GM10248 (cell line): ENCODE measurements around the gene KIAA1217.
"Not testable (repeated sequence)": the region's sequence is repeated elsewhere in the genome, so short reads cannot be mapped to it uniquely, and the experiment has no call there.

Source experiments
- CTCF ChIA-PET: fragments of 300-600 bp; sonication (Branson Sonifier 250); formaldehyde crosslinking; extraction: SDS; loops from one replicate; lab custom pipeline; 2021; ENCODE audit warnings: antibody characterized with exemption; lab: Yijun Ruan, JAX
- POLR2A ChIA-PET: fragments of 350-650 bp; sonication (Branson Sonifier 250); formaldehyde crosslinking; extraction: SDS; loops from one replicate; lab custom pipeline; 2020; ENCODE audit warnings: antibody characterized with exemption; lab: Yijun Ruan, JAX
- DNase-seq: peaks from one replicate; pipeline ENCODE4 v3.0.0; 2012; ENCODE audit errors: extremely low spot score
- TF ChIP-seq, protein P1 (sequence below): IDR thresholded peaks from 2 replicates; pipeline ENCODE4 v1.5.1; 2012; ENCODE audit warnings: mild to moderate bottlenecking, low read depth; ENCODE audit errors: extremely low read depth, missing control alignments, control extremely low read depth

Gene KIAA1217

DNA sequence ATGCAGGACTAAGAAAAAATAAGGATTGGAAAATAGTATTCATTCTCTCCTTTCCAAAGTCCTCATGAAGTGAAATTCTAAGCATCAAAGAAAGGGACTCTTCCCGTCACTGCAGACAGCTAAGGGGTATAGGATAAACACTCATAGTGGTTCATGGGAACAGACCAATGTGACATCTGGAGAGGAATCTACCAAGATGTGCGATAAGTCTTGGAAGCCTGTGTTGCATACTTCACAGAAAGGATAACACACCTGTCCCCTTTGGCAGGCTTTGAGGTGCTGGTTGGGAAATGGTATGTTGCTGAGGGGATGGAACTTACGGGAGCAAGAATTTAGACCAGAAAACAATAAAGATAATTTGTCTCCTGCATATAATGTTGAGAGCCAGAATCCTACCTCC lies 266.7 kb downstream of the KIAA1217 start:
- CTCF ChIA-PET: interaction anchor here (1.6 kb wide), 1 partner anchor 44 kb away, joined by 5 read pairs; no protein-coding TSS in a partner anchor
- POLR2A ChIA-PET: no interaction called here
- TF ChIP-seq, protein P1, sequence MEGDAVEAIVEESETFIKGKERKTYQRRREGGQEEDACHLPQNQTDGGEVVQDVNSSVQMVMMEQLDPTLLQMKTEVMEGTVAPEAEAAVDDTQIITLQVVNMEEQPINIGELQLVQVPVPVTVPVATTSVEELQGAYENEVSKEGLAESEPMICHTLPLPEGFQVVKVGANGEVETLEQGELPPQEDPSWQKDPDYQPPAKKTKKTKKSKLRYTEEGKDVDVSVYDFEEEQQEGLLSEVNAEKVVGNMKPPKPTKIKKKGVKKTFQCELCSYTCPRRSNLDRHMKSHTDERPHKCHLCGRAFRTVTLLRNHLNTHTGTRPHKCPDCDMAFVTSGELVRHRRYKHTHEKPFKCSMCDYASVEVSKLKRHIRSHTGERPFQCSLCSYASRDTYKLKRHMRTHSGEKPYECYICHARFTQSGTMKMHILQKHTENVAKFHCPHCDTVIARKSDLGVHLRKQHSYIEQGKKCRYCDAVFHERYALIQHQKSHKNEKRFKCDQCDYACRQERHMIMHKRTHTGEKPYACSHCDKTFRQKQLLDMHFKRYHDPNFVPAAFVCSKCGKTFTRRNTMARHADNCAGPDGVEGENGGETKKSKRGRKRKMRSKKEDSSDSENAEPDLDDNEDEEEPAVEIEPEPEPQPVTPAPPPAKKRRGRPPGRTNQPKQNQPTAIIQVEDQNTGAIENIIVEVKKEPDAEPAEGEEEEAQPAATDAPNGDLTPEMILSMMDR: no peak
- no peak for DNase-seq

DNA sequence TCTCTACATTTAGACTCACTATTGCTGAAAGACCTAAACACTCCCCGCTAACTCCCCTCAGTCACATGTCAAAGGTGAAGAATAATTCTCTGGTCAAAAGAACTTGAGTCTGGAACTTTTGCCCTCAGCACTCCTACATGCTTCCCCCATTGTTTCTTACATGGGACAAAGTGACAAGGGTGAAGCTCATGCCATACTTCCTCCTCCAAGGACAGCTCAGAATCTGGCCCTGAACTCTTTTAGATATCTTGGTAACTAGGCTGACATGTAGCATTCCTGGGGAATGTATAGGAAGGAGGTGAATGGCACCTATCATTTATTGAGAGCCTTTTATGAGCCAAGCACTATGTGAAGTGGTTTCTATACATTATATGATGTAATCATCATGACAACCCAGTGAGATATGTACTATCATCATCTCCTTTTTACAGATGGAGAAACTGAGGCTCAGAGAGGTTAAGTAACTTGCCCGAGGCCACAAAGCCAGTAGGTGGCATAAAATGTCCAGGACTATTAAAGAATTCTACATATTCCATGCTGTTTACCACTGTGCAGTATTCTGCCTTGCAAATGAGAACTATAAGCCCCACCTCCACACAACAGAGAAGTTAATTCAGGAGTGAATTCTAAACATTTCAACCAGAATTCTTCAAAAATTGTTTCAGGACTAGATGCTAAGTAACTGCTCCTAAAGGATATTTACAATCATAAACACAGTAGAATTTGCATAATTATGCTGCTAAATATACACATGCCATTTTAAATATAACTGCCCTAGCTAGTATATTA lies 268.2 kb downstream of the KIAA1217 start:
- ChIA-PET POLR2A (no interaction called here), CTCF (interaction anchor here (1.6 kb wide), 1 partner anchor 45 kb away, joined by 5 read pairs; no protein-coding TSS in a partner anchor)
- DNase-seq: no peak
- TF ChIP-seq, protein P1: no peak

DNA sequence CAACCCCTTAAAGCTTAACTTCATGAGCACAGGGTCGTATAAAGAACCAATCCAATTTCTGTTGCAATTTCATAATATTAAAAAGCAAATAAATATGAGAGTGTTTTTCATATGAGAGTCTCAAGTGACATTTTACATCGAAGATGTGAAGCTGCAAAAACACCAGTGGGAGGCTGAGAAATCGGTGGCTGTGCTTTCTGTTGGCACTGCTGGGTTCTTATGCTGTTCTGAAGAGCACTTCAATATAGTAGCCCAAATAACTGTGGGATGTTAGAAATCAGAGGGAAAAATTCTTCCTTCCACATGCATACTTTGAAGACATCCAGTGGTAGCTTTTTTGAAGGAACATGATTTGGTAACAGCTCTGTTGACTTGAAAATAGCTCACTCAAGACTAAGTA lies 269.0 kb downstream of the KIAA1217 start:
- no peak for DNase-seq
- ChIA-PET POLR2A (no interaction called here), CTCF (no interaction called here)
- TF ChIP-seq, protein P1: no peak

DNA sequence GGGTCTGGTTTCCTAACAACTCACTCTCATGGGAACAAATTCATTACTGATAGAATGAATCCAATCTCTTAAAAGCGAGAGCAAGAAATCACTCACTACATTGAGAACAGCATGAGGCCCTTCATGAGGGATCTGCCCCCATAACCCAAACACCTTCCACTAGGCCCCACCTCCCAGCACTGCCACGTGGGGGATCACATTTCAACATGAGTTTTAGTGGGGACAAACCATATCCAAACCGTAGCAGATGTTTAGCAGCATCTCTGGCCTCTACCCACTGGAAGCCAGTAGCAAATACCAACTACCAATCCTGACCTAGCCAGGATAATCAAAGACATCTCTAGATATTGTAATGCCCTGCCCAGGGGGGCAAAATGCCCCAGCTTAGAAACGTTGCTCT lies 270.9 kb downstream of the KIAA1217 start:
- ChIA-PET CTCF (interaction anchor here (2.2 kb wide), 1 partner anchor 10 kb away, joined by 6 read pairs; no protein-coding TSS in a partner anchor), POLR2A (no interaction called here)
- TF ChIP-seq, protein P1: no peak
- DNase-seq: no peak

DNA sequence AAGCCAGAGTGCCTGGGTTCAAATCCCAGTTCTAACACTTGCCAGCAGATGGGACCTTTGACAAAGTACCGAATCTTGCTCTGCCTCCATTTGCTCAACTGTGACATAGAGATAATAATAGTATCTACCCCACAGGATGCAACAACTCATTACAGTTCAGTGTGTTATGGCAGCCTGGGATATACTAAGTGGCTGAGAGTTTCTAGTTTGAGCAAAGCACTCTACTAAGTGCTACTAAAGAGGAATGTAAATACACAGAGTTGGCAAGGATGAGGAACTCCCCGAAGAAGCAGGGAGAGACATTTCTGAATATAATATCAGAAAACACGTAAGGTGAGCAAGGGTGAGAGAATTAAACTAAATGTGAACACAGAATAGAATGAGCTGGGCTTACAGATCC lies 271.5 kb downstream of the KIAA1217 start:
- TF ChIP-seq, protein P1: no peak
- DNase-seq: no peak
- ChIA-PET POLR2A (no interaction called here), CTCF (interaction anchor here (1.0 to 2.2 kb wide), 5 partner anchors 9 to 27 kb away, joined by 3 to 6 read pairs (median 3); no protein-coding TSS in a partner anchor)

DNA sequence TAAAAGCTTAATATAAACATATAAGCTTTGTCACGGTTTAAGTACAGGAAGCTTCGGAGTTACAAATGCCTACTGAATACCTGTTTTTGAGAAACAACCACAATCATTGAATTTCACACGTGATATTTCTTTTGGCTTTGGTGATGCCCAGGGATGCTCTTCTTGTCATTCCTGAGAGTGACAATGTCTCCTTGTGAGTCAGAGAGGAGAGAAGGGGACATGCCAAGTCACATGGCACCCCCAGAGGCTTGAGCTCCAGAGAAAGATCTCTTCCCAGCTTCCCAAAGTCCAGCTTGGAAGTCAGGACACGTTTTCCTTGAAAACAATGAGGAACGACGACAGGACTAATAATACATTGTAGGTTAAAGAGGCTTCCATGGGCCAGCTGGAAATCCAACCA lies 272.3 kb downstream of the KIAA1217 start:
- no peak for DNase-seq
- ChIA-PET CTCF (interaction anchor here (1.0 to 5.0 kb wide), 7 partner anchors 8 to 37 kb away, joined by 3 to 31 read pairs (median 4); no protein-coding TSS in a partner anchor), POLR2A (no interaction called here)
- TF ChIP-seq, protein P1: no peak

DNA sequence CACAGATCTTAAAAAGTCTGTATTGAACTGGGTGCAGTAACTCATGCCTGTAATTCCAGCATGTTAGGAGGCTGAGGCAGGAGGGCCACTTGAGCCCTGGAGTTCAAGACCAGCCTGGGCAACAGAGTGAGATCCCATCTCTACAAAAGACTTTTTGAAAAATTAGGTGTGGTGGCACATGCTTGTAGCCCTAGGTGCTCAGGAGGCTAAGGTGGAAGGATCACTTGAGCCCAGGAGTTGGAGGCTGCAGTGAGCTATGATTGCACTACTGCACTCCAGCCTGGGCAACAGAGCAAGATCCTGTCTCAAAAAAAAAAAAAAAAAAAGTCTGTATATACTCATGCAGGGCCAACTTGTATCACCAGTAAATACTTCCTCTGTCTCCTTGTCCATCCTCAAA lies 273.8 kb downstream of the KIAA1217 start:
- CTCF ChIA-PET: interaction anchor here (0.9 to 5.0 kb wide), 5 partner anchors 10 to 37 kb away, joined by 3 to 31 read pairs (median 4); no protein-coding TSS in a partner anchor

More for the DNA sequence above, 273.8 kb downstream of the KIAA1217 start:
- POLR2A ChIA-PET: interaction anchor here (0.6 kb wide), 1 partner anchor 92 kb away, joined by 3 read pairs; no protein-coding TSS in a partner anchor
- not testable (repeated sequence) for DNase-seq
